HUDEP-2 (cell line): ENCODE measurements around the gene ACTL7A.
"Not testable (repeated sequence)": the region's sequence is repeated elsewhere in the genome, so short reads cannot be mapped to it uniquely, and the experiment has no call there.

ENCODE experiments used
- DNase-seq, 76 experiments: peaks; one replicate each; lab custom pipeline; 2025; ENCODE audit not compliant: unreplicated experiment in 76 of 76; lab: John Stamatoyannopoulos, UW

The ACTL7A gene

GRCh38 chr9:108845947-108846346, 16.1 kb upstream of the ACTL7A start:
- no peak for DNase-seq

GRCh38 chr9:108848296-108848695, 13.8 kb upstream of the ACTL7A start:
- not testable (repeated sequence) for DNase-seq

GRCh38 chr9:108850293-108850897, 11.7 kb upstream of the ACTL7A start:
- DNase-seq: peak in 1 of 76 experiments; percentile 6

GRCh38 chr9:108851138-108851537, 10.9 kb upstream of the ACTL7A start:
- no peak for DNase-seq

- no peak for DNase-seq
Measured at GRCh38 chr9:108852079-108852478, 10.0 kb upstream of the ACTL7A start.

GRCh38 chr9:108854094-108854493, 8.0 kb upstream of the ACTL7A start:
- DNase-seq: no peak

GRCh38 chr9:108854641-108855528, 7.2 kb upstream of the ACTL7A start:
- DNase-seq: no peak

- DNase-seq: no peak
Measured at GRCh38 chr9:108855529-108855886, 6.6 kb upstream of the ACTL7A start.

- DNase-seq: no peak
Measured at GRCh38 chr9:108855888-108856287, 6.2 kb upstream of the ACTL7A start, which contains the start of gene ACTL7B. Gene ACTL7B (minus strand): TSS chr9:108855986. CDS start chr9:108855930, 56 bp downstream.

GRCh38 chr9:108857572-108857971, 4.5 kb upstream of the ACTL7A start:
- DNase-seq: no peak

- DNase-seq: no peak
Measured at GRCh38 chr9:108859459-108860114, 2.5 kb upstream of the ACTL7A start.

- DNase-seq: no peak
Measured at GRCh38 chr9:108860354-108860753, 1.7 kb upstream of the ACTL7A start.

GRCh38 chr9:108860764-108861163, 1.3 kb upstream of the ACTL7A start:
- no peak for DNase-seq

- no peak for DNase-seq
Measured at GRCh38 chr9:108861464-108861863, 602 bp upstream of the ACTL7A start.

GRCh38 chr9:108863891-108864290, 1.8 kb downstream of the ACTL7A start:
- DNase-seq: no peak

GRCh38 chr9:108864446-108864845, 2.4 kb downstream of the ACTL7A start:
- no peak for DNase-seq

GRCh38 chr9:108865037-108865436, 3.0 kb downstream of the ACTL7A start:
- no peak for DNase-seq

GRCh38 chr9:108866001-108866420, 3.9 kb downstream of the ACTL7A start:
- DNase-seq: no peak

- DNase-seq: no peak
Measured at GRCh38 chr9:108867116-108867515, 5.0 kb downstream of the ACTL7A start.

- no peak for DNase-seq
Measured at GRCh38 chr9:108867829-108868228, 5.8 kb downstream of the ACTL7A start.

- DNase-seq: no peak
Measured at GRCh38 chr9:108869092-108869725, 7.1 kb downstream of the ACTL7A start.
